GM12878 (cell line): Measurements from ENCODE around the gene MSI2. TPM values are rescaled to one million over a fixed set of nuclear protein-coding genes. Genes with fewer than 3 reads are reported as not detected.

ENCODE experiments used
- ATAC-seq: fragments of 200-7000 bp; cut with Tn5 transposase; 3 replicates; pipeline ENCODE4 v1.9.1; 2020; ENCODE audit warnings: mild to moderate bottlenecking, moderate library complexity
- BruUV-seq: library from RNA; stranded (reverse); fragments of 400-500 nt; replicated peaks from 2 replicates; lab custom pipeline; 2021; lab: Mats Ljungman, UMichigan
- CTCF ChIA-PET: fragments of 300-600 bp; sonication (Branson Sonifier 250); formaldehyde crosslinking; extraction: SDS; loops from one replicate; lab custom pipeline; 2021; ENCODE audit warnings: inconsistent platforms; lab: Yijun Ruan, JAX
- POLR2A ChIA-PET: fragments of 350-600 bp; formaldehyde crosslinking; extraction: SDS; loops from one replicate; lab custom pipeline; 2021; ENCODE audit warnings: inconsistent platforms; lab: Charles Lee
- RAD21 ChIA-PET: fragments of 300-600 bp; sonication (Branson Sonifier 250); formaldehyde crosslinking; loops from one replicate; lab custom pipeline; 2023; ENCODE audit warnings: antibody characterized with exemption; ENCODE audit not compliant: unreplicated experiment; lab: Charles Lee
- SMC1A ChIA-PET: fragments of 300-600 bp; sonication (Branson Sonifier 250); formaldehyde crosslinking; loops from one replicate; lab custom pipeline; 2023; ENCODE audit not compliant: unreplicated experiment, uncharacterized antibody; lab: Charles Lee
- DNase-seq: peaks from one replicate; pipeline ENCODE4 v3.0.0-alpha.2; 2011; ENCODE audit warnings: low read depth, low spot score
- FAIRE-seq: peaks from 3 replicates; lab custom pipeline; 2011; peaks lifted over from hg19 to GRCh38; lab: Jason Lieb, UNC
- H2AFZ ChIP-seq: 2 replicates; pipeline ENCODE4 v1.6.0; 2011; ENCODE audit warnings: low read depth, low read length, control low read depth; ENCODE audit not compliant: control insufficient read depth
- H3K27ac ChIP-seq: 2 replicates; pipeline ENCODE4 v1.5.1; 2011; ENCODE audit warnings: control low read depth; ENCODE audit not compliant: control insufficient read depth, insufficient read depth
- H3K27me3 ChIP-seq, 2 experiments: replicated peaks in 1 of 2; 2 replicates each; pipeline versions ENCODE4 v1.6.0 to v1.6.1; 2011; ENCODE audit warnings: low read length in 1 of 2; ENCODE audit not compliant: control insufficient read depth in 2 of 2, insufficient read depth in 2 of 2
- H3K36me3 ChIP-seq, 2 experiments: 2 replicates each; pipeline ENCODE4 v1.5.1; 2011; ENCODE audit warnings: low read length in 1 of 2; ENCODE audit not compliant: control insufficient read depth in 2 of 2, insufficient read depth in 2 of 2
- H3K4me1 ChIP-seq: 2 replicates; pipeline ENCODE4 v1.6.1; 2011; ENCODE audit warnings: mild to moderate bottlenecking, low read length, moderate library complexity, mixed read lengths; ENCODE audit not compliant: control insufficient read depth, insufficient read depth
- H3K4me2 ChIP-seq: 2 replicates; pipeline ENCODE4 v1.6.0; 2011; ENCODE audit warnings: control low read depth; ENCODE audit not compliant: control insufficient read depth, insufficient read depth
- H3K4me3 ChIP-seq: fragments of 200-600 bp; sonication (generic); 2 replicates; pipeline ENCODE4 v1.5.1; 2016
- H3K79me2 ChIP-seq: 2 replicates; pipeline ENCODE4 v1.6.0; 2011; ENCODE audit warnings: low read length; ENCODE audit not compliant: control insufficient read depth, insufficient read depth
- H3K9ac ChIP-seq: 2 replicates; pipeline ENCODE4 v1.8.0; 2011; ENCODE audit warnings: low read length, control low read depth, mixed read lengths; ENCODE audit not compliant: control insufficient read depth, insufficient read depth
- H3K9me3 ChIP-seq: replicated peaks from 3 replicates; pipeline ENCODE4 v1.5.1; 2011; ENCODE audit warnings: mild to moderate bottlenecking, low read length; ENCODE audit not compliant: control insufficient read depth, insufficient read depth
- H4K20me1 ChIP-seq: 2 replicates; pipeline ENCODE4 v1.6.0; 2011; ENCODE audit not compliant: control insufficient read depth, insufficient read depth
- MYB ChIP-seq: fragments of 150-350 bp; IDR thresholded peaks from 2 replicates; pipeline ENCODE4 v1.6.1; 2014; ENCODE audit warnings: mild to moderate bottlenecking, low read depth, low read length, borderline replicate concordance
- NR2C2 ChIP-seq: IDR thresholded peaks from 2 replicates; pipeline ENCODE4 v1.6.1; 2011; ENCODE audit warnings: borderline replicate concordance, low read depth; ENCODE audit not compliant: control insufficient read depth, insufficient read length
- RAD21 ChIP-seq: IDR thresholded peaks from 2 replicates; pipeline ENCODE4 v1.6.1; 2011; ENCODE audit warnings: mild to moderate bottlenecking, low read depth, low read length, moderate library complexity; ENCODE audit not compliant: insufficient read depth
- SMC3 ChIP-seq: IDR thresholded peaks from 2 replicates; pipeline ENCODE4 v1.6.1; 2011; ENCODE audit warnings: low read length, improper control_type of control experiment, borderline replicate concordance
- ZNF24 ChIP-seq: fragments of 450-650 bp; IDR thresholded peaks from 2 replicates; pipeline ENCODE4 v1.6.1; 2017; ENCODE audit warnings: antibody characterized with exemption, mild to moderate bottlenecking
- ZZZ3 ChIP-seq: IDR thresholded peaks from 2 replicates; pipeline ENCODE4 v1.6.1; 2011; ENCODE audit warnings: low read depth; ENCODE audit not compliant: control insufficient read depth, insufficient read length
- WGBS: methylation state at CpG from one replicate; pipeline ENCODE4 v1.1.6; 2016; ENCODE audit warnings: low lambda C conversion rate; ENCODE audit not compliant: insufficient replicate concordance, insufficient coverage; ENCODE audit errors: missing lambda C conversion rate; 5-methylcytosine and 5-hydroxymethylcytosine counted together
- in situ Hi-C: fragments of 300-500 bp; cut with MboI; formaldehyde crosslinking; loops from 9 replicates; pipeline ENCODE4 v1.14.3; 2018; ENCODE audit warnings: mixed read lengths
- intact Hi-C: fragments of 100-400 bp; cut with micrococcal nuclease; formaldehyde crosslinking; loops from one replicate; pipeline ENCODE4 v1.14.2; 2022; ENCODE audit not compliant: unreplicated experiment
- polyA plus RNA-seq, 11 experiments: library from polyadenylated mRNA; depleted of rRNA in 4 of 11; unstranded in 6 of 11; stranded (reverse) in 5 of 11; fragments of >200 nt; fragmentation: Nextera tagmentation in 4 of 11; fragmentation: Illumina TruSeq in 1 of 11; extraction: Ambion mirVana in 4 of 11; extraction: Trizol in 1 of 11; gene quantifications; 1 replicate in 1 of 11; 2 replicates in 10 of 11; pipeline versions ENCODE4 v1.2.1 to v1.2.3, GENCODE V29; 2011 to 2016; ENCODE audit warnings: inconsistent platforms in 2 of 11, missing spikeins in 2 of 11, low read depth in 1 of 11
- total RNA-seq, 4 experiments: library from RNA; depleted of rRNA in 3 of 4; stranded (reverse); fragments of >200 nt in 3 of 4; fragmentation: Illumina TruSeq in 1 of 4; extraction: Trizol in 1 of 4; gene quantifications; 2 replicates each; pipeline versions ENCODE4 v1.2.1 to v1.2.3, GENCODE V29; 2013 to 2021
- TF ChIP-seq, protein P1 (sequence below), 3 experiments: IDR thresholded peaks in 2 of 3; conservative IDR thresholded peaks in 1 of 3; 2 replicates each; pipeline ENCODE4 v1.5.1; 2011; ENCODE audit warnings: low read depth in 3 of 3, low read length in 3 of 3, mild to moderate bottlenecking in 3 of 3, control low read depth in 2 of 3, moderate library complexity in 2 of 3, inconsistent platforms in 1 of 3, mixed read lengths in 1 of 3; ENCODE audit not compliant: control insufficient read depth in 2 of 3, insufficient read depth in 1 of 3; ENCODE audit errors: extremely low read depth in 1 of 3

MSI2 gene
- total and polyA plus RNA-seq, 10 of the 15 experiments (the other 5 are each of a cell fraction or from before 2014, with no cell fraction given): 6.1 to 76.1 (median 42.0) TPM

DNA sequence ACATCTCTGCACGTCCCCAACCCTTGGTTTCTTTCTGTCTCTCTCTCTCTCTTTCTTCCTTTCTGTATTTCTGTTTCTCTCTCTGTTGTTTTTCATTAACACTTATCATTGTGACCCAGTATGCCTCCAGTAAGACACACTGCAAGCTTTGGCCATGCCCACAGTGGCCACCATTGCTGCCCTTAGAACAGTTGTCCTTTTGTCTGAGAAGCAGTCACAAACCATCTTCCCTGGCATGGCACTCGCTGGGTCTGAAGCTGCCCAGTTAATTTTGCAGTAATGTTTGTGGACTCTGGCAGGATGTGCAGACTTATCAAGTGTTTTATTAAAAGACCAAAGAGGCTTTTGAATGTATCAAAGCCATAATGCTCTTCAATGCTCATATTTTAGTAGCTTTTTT, 146.9 kb downstream of the MSI2 start:
- WGBS: 97% methylated on average over 2 of the region's 2 CpGs
- peaks cover 3% of the 10 kb centered on the region; the same call in 1 of the 2 replicates for H3K79me2 ChIP-seq
- ChIA-PET CTCF (interaction anchor here (1.1 to 11.1 kb wide), 4 partner anchors 63 to 160 kb away, joined by 3 to 150 read pairs (median 4); no protein-coding TSS in a partner anchor), SMC1A (interaction anchor here (1.1 to 2.8 kb wide), 5 partner anchors 37 to 160 kb away, joined by 3 to 11 read pairs (median 5); no protein-coding TSS in a partner anchor), POLR2A (interaction anchor here (2.6 kb wide), 1 partner anchor 37 kb away, joined by 9 read pairs; no protein-coding TSS in a partner anchor), RAD21 (interaction anchor here (1.3 to 10.7 kb wide), 4 partner anchors 36 to 269 kb away, joined by 3 to 71 read pairs (median 8); no protein-coding TSS in a partner anchor)
- H3K4me3 ChIP-seq: no peak overlapping the region
- FAIRE-seq: no peak
- no peaks in the 10 kb centered on the region for H3K9me3 ChIP-seq
- no peaks in the 10 kb centered on the region for H4K20me1 ChIP-seq
- no peak overlapping the region for H3K27ac ChIP-seq
- in situ Hi-C loops (no loop called here), intact Hi-C loops (loop anchor here (2.0 kb wide), 1 partner anchor 160 kb away; no protein-coding TSS in a partner anchor)
- DNase-seq: no peak
- no peak overlapping the region for H3K9ac ChIP-seq
- TF ChIP-seq ZZZ3 (no peak), NR2C2 (no peak)
- no TSS peak for BruUV-seq
- H3K4me2 ChIP-seq: no peak overlapping the region
- no peaks in the 10 kb centered on the region for H3K27me3 ChIP-seq
- H3K36me3 ChIP-seq: peaks cover 24% of the 10 kb centered on the region in 2 experiments
- H2AFZ ChIP-seq: no peak overlapping the region
- peaks cover 6% of the 10 kb centered on the region for H3K4me1 ChIP-seq
- ATAC-seq: no peak

DNA sequence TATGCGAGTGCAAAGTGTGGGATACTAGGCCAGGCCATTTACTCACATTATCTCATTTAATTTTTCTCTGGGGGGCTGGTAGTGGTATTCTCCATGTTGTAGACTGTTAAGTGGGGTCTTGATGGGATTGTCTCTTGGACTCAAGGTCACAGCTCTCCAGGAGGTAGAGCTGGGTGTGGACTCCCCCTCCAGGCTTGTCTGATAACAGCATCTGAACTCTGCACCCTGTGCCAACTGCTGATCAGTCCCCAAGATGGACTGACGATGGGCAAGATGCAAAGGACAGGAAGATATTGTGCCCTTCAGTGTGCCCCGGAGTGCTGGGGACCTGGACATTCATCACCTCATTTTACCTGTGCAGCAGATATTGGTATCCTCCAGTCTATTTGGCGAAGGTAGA, 147.8 kb downstream of the MSI2 start:
- 86% methylated on average over 4 of the region's 4 CpGs for WGBS
- H4K20me1 ChIP-seq: no peaks in the 10 kb centered on the region
- no peak overlapping the region for H3K27ac ChIP-seq
- H3K79me2 ChIP-seq: peaks cover 9% of the 10 kb centered on the region
- SMC1A ChIA-PET: interaction anchor here (0.6 to 3.1 kb wide), 7 partner anchors 14 to 328 kb away, joined by 3 to 30 read pairs (median 7); no protein-coding TSS in a partner anchor
- TF ChIP-seq, protein P1, sequence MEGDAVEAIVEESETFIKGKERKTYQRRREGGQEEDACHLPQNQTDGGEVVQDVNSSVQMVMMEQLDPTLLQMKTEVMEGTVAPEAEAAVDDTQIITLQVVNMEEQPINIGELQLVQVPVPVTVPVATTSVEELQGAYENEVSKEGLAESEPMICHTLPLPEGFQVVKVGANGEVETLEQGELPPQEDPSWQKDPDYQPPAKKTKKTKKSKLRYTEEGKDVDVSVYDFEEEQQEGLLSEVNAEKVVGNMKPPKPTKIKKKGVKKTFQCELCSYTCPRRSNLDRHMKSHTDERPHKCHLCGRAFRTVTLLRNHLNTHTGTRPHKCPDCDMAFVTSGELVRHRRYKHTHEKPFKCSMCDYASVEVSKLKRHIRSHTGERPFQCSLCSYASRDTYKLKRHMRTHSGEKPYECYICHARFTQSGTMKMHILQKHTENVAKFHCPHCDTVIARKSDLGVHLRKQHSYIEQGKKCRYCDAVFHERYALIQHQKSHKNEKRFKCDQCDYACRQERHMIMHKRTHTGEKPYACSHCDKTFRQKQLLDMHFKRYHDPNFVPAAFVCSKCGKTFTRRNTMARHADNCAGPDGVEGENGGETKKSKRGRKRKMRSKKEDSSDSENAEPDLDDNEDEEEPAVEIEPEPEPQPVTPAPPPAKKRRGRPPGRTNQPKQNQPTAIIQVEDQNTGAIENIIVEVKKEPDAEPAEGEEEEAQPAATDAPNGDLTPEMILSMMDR (IDR thresholded peaks at IDR 0.05 in 2 of 3, conservative IDR thresholded peaks at IDR 0.05 in 1 of 3; ENCODE audit: control insufficient read depth in 2 of 3, extremely low read depth in 1 of 3, insufficient read depth in 1 of 3, low read depth in 3 of 3, low read length in 3 of 3): peak; percentile 22 to 29 (median 24); a peak in 1 of 6 replicates
- TF ChIP-seq MYB (no peak), SMC3 (peak; percentile 29; the same call in 1 of the 2 replicates), RAD21 (peak; percentile 47), ZNF24 (no peak)
- no peak overlapping the region for H3K9ac ChIP-seq
- no peaks in the 10 kb centered on the region for H3K9me3 ChIP-seq
- intact Hi-C loops: no loop called here
- no peak for DNase-seq
- in situ Hi-C loops: no loop called here
- no peak for FAIRE-seq
- RAD21 ChIA-PET: interaction anchor here (1.0 to 10.7 kb wide), 5 partner anchors 37 to 268 kb away, joined by 3 to 71 read pairs (median 5); no protein-coding TSS in a partner anchor
- H3K4me1 ChIP-seq: peaks cover 9% of the 10 kb centered on the region
- no peak overlapping the region for H3K4me3 ChIP-seq
- POLR2A ChIA-PET: interaction anchor here (1.1 to 2.6 kb wide), 2 partner anchors 35 to 36 kb away, joined by 3 to 9 read pairs; no protein-coding TSS in a partner anchor
- no peak overlapping the region for H3K4me2 ChIP-seq
- no peak overlapping the region for H2AFZ ChIP-seq
- peak; percentile 63 for ATAC-seq
- CTCF ChIA-PET: interaction anchor here (0.7 to 11.1 kb wide), 6 partner anchors 36 to 379 kb away, joined by 3 to 150 read pairs (median 4); no protein-coding TSS in a partner anchor
- BruUV-seq: no TSS peak
- no peaks in the 10 kb centered on the region for H3K27me3 ChIP-seq
- peaks cover 24% of the 10 kb centered on the region in 2 experiments for H3K36me3 ChIP-seq
